IgD-negative memory B cell (primary cell): ENCODE data around the gene RTP1. TPM values are rescaled to one million over a fixed set of nuclear protein-coding genes. Genes with fewer than 3 reads are reported as not detected.
"Not testable (repeated sequence)": the region's sequence is repeated elsewhere in the genome, so short reads cannot be mapped to it uniquely, and the experiment has no call there.

ENCODE experiments used
- H3K27ac Mint-ChIP-seq, 3 donors: one replicate each; pipeline ENCODE4 v1.8.0; 2020 to 2022; ENCODE audit warnings: mild to moderate bottlenecking in 3 of 3, mixed read lengths in 3 of 3, moderate library complexity in 1 of 3
- H3K27me3 Mint-ChIP-seq: one replicate; pipeline ENCODE4 v1.8.0; 2021; ENCODE audit warnings: mixed read lengths
- H3K36me3 Mint-ChIP-seq: one replicate; pipeline ENCODE4 v1.8.0; 2020; ENCODE audit warnings: mild to moderate bottlenecking, mixed read lengths
- H3K4me1 Mint-ChIP-seq, 3 donors: one replicate each; pipeline ENCODE4 v1.8.0; 2020 to 2022; ENCODE audit warnings: mixed read lengths in 3 of 3, mild to moderate bottlenecking in 1 of 3
- H3K4me3 Mint-ChIP-seq, 4 donors: one replicate each; pipeline ENCODE4 v1.8.0; 2020 to 2022; ENCODE audit warnings: mild to moderate bottlenecking in 4 of 4, mixed read lengths in 4 of 4, moderate library complexity in 3 of 4
- H3K9me3 Mint-ChIP-seq, 3 donors: one replicate each; pipeline ENCODE4 v1.8.0; 2020 to 2021; ENCODE audit warnings: mixed read lengths in 3 of 3, mild to moderate bottlenecking in 1 of 3
- polyA plus RNA-seq: library from polyadenylated mRNA; unstranded; fragments of 300-500 nt; fragmentation: Illumina TruSeq; gene quantifications from one replicate; pipeline ENCODE4 v1.2.3, GENCODE V29; 2021

The RTP1 gene
- not detected for polyA plus RNA-seq

DNA sequence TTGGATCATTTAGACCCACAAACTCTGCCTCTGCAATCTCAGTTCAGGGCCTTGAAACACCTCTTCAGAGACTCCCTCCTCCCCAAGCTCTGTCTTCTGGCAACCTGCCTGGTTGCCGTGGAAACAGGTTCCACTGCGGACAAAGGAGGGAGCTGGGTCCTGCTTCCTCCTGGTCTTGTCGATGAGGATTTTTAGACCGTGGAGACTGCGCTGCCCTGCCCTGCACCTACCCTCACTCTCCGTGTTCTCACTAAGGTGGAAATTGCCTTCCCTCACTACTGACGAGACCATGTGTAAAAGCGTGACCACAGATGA is at the start of gene RTP1:
Gene RTP1 (plus strand): TSS at position 152 of the 315 bp plus-strand sequence. CDS start 30 bp downstream, at position 182.
- Mint-ChIP-seq H3K4me3 (no peak within 1 kb of the TSS), H3K4me1 (no peaks in the 10 kb centered on the region), H3K27me3 (peaks cover 15% of the 10 kb centered on the region), H3K9me3 (no peaks in the 10 kb centered on the region), H3K36me3 (no peaks in the 10 kb centered on the region), H3K27ac (no peak within 1 kb of the TSS)

DNA sequence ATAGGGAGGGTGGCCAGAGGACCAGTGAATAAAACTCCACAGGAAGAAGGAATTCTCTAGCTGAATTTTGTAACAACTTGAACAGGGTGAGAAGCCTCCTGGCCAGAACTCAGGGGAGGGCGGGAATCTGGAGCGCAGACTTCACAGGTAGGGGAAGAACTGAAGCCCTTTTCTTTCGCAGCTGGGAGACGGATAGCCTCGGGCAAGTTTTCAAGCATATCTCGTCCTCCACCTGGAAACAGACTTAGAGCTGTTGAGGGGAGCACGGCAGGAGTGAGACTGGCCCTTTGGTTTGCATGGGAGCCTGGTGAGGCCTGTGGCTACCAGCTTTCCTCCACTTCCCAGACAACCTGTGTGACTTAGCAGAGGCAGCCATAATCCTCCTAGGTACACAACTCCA is 47.1 kb upstream of the RTP1 start:
- Mint-ChIP-seq H3K9me3 (peaks cover 0 to 10% (median 6%) of the 10 kb centered on the region in 3 donors), H3K4me3 (no peak overlapping the region), H3K27ac (peak overlapping the region in 1 of 3 donors; percentile 34), H3K27me3 (no peaks in the 10 kb centered on the region), H3K36me3 (peaks cover 4% of the 10 kb centered on the region), H3K4me1 (peaks cover 0 to 5% (median 4%) of the 10 kb centered on the region in 3 donors)

DNA sequence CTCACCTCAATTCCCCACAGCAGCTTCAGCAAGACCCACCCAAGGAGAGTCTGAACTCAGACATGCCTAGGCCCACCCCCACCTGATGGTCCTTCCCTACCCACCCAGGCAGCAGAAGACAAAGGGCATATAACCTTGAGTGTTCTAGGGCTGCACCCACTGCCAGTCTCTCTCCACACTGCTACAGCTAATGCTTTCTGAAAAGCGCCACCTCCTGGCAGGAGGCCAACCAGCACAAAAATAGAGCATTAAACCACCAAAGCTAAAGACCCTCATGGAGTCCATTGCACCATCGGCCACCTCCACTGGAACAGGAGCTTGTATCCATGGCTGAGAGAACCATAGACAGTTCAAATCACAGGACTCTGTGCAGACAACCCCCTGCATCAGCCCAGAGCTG is 46.7 kb upstream of the RTP1 start:
- peaks cover 5% of the 10 kb centered on the region for H3K36me3 Mint-ChIP-seq
- H3K4me1 Mint-ChIP-seq, result peaks cover 0 to 5% (median 4%) of the 10 kb centered on the region in 3 donors
- no peak overlapping the region for H3K4me3 Mint-ChIP-seq
- peaks cover 0 to 9% (median 7%) of the 10 kb centered on the region in 3 donors for H3K9me3 Mint-ChIP-seq
- no peaks in the 10 kb centered on the region for H3K27me3 Mint-ChIP-seq
- H3K27ac Mint-ChIP-seq, result peak overlapping the region in 1 of 3 donors; percentile 34

- Mint-ChIP-seq H3K36me3 (no peaks in the 10 kb centered on the region), H3K27ac (no peak overlapping the region), H3K27me3 (peaks cover 6% of the 10 kb centered on the region)
Measured at GRCh38 chr3:187161556-187161955, 35.7 kb upstream of the RTP1 start.

GRCh38 chr3:187162265-187162953 is 34.9 kb upstream of the RTP1 start:
- peaks cover 0 to 5% (median 0%) of the 10 kb centered on the region in 3 donors for H3K4me1 Mint-ChIP-seq
- H3K4me3 Mint-ChIP-seq, result no peak overlapping the region
- H3K9me3 Mint-ChIP-seq, result peaks cover 0 to 9% (median 1%) of the 10 kb centered on the region in 3 donors
- peaks cover 6% of the 10 kb centered on the region for H3K27me3 Mint-ChIP-seq
- no peaks in the 10 kb centered on the region for H3K36me3 Mint-ChIP-seq
- no peak overlapping the region for H3K27ac Mint-ChIP-seq

More at GRCh38 chr3:187161556-187161955, 35.7 kb upstream of the RTP1 start:
- Mint-ChIP-seq H3K9me3 (peaks cover 0 to 9% (median 1%) of the 10 kb centered on the region in 3 donors), H3K4me1 (peaks cover 0 to 5% (median 0%) of the 10 kb centered on the region in 3 donors), H3K4me3 (no peak overlapping the region)

DNA sequence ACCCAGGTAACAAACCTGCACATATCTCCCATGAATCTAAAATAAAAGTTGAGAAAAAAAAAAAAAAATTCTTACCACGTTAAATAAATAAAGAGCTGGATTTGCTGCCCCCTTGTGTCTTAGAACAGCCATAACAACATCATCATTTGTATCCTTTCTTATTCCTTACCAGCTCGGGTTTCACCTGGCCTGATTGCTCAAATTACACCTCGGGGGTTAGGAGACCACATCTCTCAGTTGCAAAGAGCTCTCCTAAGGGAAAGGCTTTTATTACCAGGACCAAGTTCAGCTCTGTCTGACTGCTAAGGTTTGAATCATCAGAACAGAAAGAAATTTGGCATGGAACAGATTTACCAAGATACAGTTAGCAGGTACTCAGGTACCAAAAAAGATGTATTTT is 32.1 kb upstream of the RTP1 start:
- Mint-ChIP-seq H3K4me3 (no peak overlapping the region), H3K27me3 (peaks cover 10% of the 10 kb centered on the region)

DNA sequence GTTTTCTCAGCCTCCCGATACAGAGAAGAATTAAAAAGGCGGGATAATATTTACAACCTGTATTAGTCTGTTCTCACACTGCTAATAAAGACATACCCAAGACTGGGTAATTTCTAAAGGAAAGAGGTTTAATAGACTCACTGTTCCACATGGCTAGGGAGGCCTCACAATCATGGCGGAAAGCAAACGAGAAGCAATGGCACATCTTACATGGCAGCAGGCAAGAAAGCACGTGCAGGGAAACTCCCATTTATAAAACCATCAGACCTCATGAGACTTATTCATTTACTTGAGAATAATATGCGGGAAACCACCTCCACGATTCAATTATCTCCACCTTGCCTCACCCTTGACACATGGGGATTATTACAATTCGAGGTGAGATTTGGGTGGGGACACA is 30.5 kb upstream of the RTP1 start:
- no peak overlapping the region for H3K27ac Mint-ChIP-seq

More for the DNA sequence above, 32.1 kb upstream of the RTP1 start:
- no peaks in the 10 kb centered on the region for H3K9me3 Mint-ChIP-seq
- H3K4me1 Mint-ChIP-seq, result peaks cover 0 to 4% (median 0%) of the 10 kb centered on the region in 3 donors
- H3K36me3 Mint-ChIP-seq, result no peaks in the 10 kb centered on the region
- H3K27ac Mint-ChIP-seq, result peak overlapping the region in 1 of 3 donors; percentile 7

DNA sequence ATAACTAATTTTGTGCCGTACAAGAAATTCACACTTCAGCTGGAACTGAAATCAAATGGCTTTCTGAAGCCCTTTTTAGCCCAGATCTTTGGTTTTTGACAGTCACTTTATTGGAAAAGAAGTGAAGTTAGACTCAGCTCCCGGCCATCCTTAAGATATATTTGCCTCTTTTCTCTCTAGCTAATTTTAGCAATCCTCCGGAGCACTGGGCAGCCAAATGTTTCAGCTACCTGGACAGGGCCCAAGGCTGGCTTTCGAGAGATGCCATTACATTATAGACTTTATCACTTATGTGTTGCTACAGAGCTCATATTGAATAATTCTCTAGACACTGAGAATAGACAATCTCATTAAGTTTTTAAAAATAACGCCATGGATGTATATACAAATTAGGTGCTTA is 29.5 kb upstream of the RTP1 start:
- Mint-ChIP-seq H3K27me3 (peaks cover 5% of the 10 kb centered on the region), H3K36me3 (no peaks in the 10 kb centered on the region), H3K4me1 (peaks cover 0 to 4% (median 0%) of the 10 kb centered on the region in 3 donors), H3K4me3 (no peak overlapping the region), H3K27ac (no peak overlapping the region), H3K9me3 (no peaks in the 10 kb centered on the region)

More for the DNA sequence above, 30.5 kb upstream of the RTP1 start:
- peaks cover 0 to 4% (median 0%) of the 10 kb centered on the region in 3 donors for H3K4me1 Mint-ChIP-seq
- H3K4me3 Mint-ChIP-seq, result no peak overlapping the region
- no peaks in the 10 kb centered on the region for H3K36me3 Mint-ChIP-seq
- H3K27me3 Mint-ChIP-seq, result peaks cover 4% of the 10 kb centered on the region
- H3K9me3 Mint-ChIP-seq, result no peaks in the 10 kb centered on the region

DNA sequence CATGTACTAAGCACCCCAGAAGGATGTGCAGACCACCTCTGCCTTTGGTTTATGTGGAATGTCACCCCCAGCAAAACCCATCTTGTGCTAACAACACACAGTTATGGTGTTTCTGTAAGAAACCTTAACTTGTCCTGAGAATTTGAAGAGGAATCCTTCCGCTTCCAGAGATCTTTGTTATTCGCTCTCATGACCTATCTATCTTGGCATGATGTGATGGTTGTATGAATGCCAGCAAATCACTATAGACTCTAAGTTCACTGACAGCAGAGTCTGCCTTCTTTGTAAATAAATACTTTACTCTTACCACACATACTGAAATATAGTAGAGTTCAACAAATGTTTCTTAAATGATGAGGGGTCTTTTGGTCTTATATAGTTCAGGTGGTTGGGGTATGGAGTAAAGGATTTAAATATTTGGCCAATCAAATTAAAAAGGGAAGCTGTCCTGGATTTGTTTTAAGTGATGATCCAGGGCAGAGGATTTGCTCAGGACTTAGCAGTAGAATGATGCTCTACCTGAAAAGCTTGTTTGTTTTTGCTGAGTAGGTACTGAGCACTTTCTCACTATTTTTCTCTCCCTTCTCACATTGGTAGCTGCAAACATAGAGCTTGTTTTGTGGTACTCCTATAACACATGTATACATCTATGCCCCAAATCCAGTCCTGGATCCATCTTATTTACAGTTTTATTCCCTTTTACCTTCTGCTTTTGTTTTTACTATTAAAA is 27.9 kb upstream of the RTP1 start:
- Mint-ChIP-seq H3K27me3 (peaks cover 7% of the 10 kb centered on the region), H3K27ac (no peak overlapping the region), H3K9me3 (peaks cover 0 to 1% (median 0%) of the 10 kb centered on the region in 3 donors), H3K36me3 (no peaks in the 10 kb centered on the region), H3K4me3 (no peak overlapping the region), H3K4me1 (peaks cover 0 to 4% (median 0%) of the 10 kb centered on the region in 3 donors)

- H3K36me3 Mint-ChIP-seq, H3K27ac Mint-ChIP-seq, H3K9me3 Mint-ChIP-seq, H3K4me3 Mint-ChIP-seq, H3K4me1 Mint-ChIP-seq, H3K27me3 Mint-ChIP-seq: not testable (repeated sequence)
Measured at GRCh38 chr3:187170911-187171310, 26.4 kb upstream of the RTP1 start.

DNA sequence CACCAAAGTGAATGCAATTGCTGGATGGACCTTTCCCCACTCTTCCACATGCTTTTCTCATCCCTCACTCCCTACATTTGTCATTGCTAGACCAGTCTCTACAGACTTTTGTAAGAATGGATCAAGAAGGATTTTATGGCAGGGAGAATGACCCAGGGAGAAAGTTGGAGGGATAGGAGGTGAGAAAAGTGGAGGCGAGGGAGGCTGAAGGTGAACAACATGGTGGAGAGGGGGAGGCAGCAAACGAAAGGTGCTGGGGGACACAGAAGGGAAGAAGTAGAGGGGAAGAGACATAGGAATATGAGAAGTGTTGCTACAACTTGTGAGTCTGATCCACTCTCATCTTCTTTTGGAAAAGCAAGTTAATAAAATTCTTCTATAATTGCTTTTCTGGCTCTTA is 24.4 kb upstream of the RTP1 start:
- H3K4me1 Mint-ChIP-seq, result no peaks in the 10 kb centered on the region

GRCh38 chr3:187181454-187182170 is 15.7 kb upstream of the RTP1 start:
- Mint-ChIP-seq H3K27me3 (peaks cover 24% of the 10 kb centered on the region), H3K9me3 (peaks cover 0 to 3% (median 0%) of the 10 kb centered on the region in 3 donors), H3K36me3 (no peaks in the 10 kb centered on the region), H3K4me1 (peaks cover 0 to 5% (median 0%) of the 10 kb centered on the region in 3 donors), H3K27ac (no peak overlapping the region), H3K4me3 (no peak overlapping the region)

More for the DNA sequence above, 24.4 kb upstream of the RTP1 start:
- Mint-ChIP-seq H3K27ac (no peak overlapping the region), H3K27me3 (peaks cover 8% of the 10 kb centered on the region), H3K9me3 (peaks cover 0 to 1% (median 0%) of the 10 kb centered on the region in 3 donors), H3K4me3 (no peak overlapping the region), H3K36me3 (no peaks in the 10 kb centered on the region)

- H3K9me3 Mint-ChIP-seq, result peaks cover 0 to 3% (median 0%) of the 10 kb centered on the region in 3 donors
- no peak overlapping the region for H3K27ac Mint-ChIP-seq
- H3K36me3 Mint-ChIP-seq, result no peaks in the 10 kb centered on the region
- H3K27me3 Mint-ChIP-seq, result peaks cover 22% of the 10 kb centered on the region
- no peak overlapping the region for H3K4me3 Mint-ChIP-seq
- H3K4me1 Mint-ChIP-seq, result peaks cover 0 to 5% (median 0%) of the 10 kb centered on the region in 3 donors
Measured at GRCh38 chr3:187183210-187183862, 13.9 kb upstream of the RTP1 start.

- no peak overlapping the region for H3K27ac Mint-ChIP-seq
- peaks cover 0 to 3% (median 0%) of the 10 kb centered on the region in 3 donors for H3K9me3 Mint-ChIP-seq
- H3K27me3 Mint-ChIP-seq, result peaks cover 22% of the 10 kb centered on the region
- H3K4me3 Mint-ChIP-seq, result no peak overlapping the region
- H3K4me1 Mint-ChIP-seq, result peaks cover 0 to 7% (median 1%) of the 10 kb centered on the region in 3 donors
- no peaks in the 10 kb centered on the region for H3K36me3 Mint-ChIP-seq
Measured at GRCh38 chr3:187183903-187184302, 13.4 kb upstream of the RTP1 start.
